AG10803 (cell line): ENCODE data around the gene WDR33.

Experiments
- DNase-seq: peaks from one replicate; pipeline ENCODE4 v3.0.0; 2010; ENCODE audit warnings: low read depth
- H3K4me3 ChIP-seq: 2 replicates; pipeline ENCODE4 v1.5.1; 2011; ENCODE audit warnings: mild to moderate bottlenecking, low read length, control low read depth
- TF ChIP-seq, protein P1 (sequence below): conservative IDR thresholded peaks from 2 replicates; pipeline ENCODE4 v1.5.1; 2011; ENCODE audit warnings: mild to moderate bottlenecking, low read length, control low read depth, inconsistent platforms

Gene WDR33

DNA sequence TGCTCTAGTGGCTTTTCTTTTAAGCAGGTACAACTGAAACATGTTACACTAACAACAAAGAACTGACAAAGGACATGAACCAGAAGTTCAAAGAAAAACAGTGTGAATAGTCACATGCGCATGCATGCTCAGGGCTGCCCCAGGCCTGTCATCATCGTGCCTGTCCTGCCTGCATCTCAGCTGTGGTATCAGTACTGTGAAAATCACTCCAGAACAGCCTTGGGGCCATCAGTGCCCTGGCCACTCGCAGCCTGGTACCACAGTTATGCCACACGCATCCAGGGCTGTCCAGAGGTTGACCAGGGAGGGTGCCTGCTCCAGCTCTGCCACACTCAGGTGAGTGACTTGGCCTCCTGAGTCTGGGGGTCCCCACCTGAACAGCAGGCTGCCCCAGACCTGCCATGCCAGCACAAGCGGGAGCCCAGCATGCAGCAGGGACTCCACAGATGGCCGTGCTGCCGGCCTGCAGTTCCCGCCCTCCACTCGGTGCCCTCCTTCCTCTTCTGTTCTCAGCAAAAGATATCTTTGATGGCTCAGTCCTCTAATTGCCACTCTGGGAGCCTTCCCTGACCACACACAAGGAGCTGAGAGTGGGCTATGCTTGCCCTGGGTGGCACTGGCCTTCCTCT lies 147.9 kb downstream of the WDR33 start:
- TF ChIP-seq, protein P1, sequence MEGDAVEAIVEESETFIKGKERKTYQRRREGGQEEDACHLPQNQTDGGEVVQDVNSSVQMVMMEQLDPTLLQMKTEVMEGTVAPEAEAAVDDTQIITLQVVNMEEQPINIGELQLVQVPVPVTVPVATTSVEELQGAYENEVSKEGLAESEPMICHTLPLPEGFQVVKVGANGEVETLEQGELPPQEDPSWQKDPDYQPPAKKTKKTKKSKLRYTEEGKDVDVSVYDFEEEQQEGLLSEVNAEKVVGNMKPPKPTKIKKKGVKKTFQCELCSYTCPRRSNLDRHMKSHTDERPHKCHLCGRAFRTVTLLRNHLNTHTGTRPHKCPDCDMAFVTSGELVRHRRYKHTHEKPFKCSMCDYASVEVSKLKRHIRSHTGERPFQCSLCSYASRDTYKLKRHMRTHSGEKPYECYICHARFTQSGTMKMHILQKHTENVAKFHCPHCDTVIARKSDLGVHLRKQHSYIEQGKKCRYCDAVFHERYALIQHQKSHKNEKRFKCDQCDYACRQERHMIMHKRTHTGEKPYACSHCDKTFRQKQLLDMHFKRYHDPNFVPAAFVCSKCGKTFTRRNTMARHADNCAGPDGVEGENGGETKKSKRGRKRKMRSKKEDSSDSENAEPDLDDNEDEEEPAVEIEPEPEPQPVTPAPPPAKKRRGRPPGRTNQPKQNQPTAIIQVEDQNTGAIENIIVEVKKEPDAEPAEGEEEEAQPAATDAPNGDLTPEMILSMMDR, result no peak
- DNase-seq, result no peak
- no peak overlapping the region for H3K4me3 ChIP-seq

DNA sequence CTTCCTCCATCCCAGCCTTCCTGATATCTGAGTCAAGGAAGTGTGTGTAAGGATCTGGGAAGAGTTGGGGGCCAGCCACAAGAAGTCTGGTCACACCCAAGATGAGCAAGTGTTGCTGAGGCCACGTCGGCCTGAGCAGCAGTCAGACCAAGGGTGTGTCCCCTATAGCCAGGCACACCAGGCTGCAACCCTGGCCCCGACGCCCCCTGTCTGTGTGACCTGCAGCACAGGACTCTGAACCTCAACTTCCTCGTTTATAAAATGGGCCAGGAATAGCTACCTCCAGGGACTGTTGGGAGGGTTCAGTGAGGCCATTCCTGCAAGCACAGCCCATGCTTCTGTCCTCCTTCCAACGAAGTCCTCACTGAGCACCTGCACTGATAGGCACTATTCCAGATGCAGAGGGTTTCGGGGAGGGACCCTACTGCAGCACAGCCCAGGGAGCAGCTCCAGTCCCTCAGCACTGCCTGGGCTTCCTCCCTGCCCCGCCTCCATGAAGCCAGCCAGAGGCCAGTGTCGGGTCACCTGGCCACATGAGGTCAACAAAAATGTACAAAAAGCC lies 148.9 kb downstream of the WDR33 start:
- TF ChIP-seq, protein P1, result no peak
- DNase-seq, result peak; percentile 34
- H3K4me3 ChIP-seq, result no peak overlapping the region

DNA sequence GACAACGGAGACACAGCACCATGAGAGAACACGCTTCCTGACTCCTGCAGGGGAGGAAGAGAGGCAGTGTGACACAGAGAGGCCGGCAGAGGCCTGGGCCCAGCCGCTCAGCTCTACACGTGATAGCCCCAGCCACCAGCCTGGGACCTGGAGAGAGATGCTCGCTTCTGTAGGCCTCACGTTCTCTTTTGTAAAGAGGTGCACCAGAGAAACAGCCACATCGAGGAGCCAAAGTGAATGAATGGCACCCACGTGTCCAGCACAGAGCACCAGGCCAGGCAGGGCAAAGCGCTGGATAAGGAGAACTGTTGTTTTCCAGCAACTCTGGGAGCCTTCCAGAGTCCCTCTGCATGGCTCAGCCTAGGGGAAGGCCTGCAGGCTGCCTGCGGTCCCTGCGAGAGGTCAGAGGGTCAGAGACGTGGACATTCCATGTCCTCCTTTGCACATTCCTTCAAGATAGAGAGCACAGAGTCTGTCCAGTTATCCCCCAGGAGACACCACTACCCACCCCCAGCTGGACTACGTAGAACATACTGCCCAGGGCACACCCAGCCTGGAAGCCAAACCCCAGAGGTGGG lies 149.8 kb downstream of the WDR33 start:
- TF ChIP-seq, protein P1, result no peak
- no peak overlapping the region for H3K4me3 ChIP-seq
- no peak for DNase-seq

DNA sequence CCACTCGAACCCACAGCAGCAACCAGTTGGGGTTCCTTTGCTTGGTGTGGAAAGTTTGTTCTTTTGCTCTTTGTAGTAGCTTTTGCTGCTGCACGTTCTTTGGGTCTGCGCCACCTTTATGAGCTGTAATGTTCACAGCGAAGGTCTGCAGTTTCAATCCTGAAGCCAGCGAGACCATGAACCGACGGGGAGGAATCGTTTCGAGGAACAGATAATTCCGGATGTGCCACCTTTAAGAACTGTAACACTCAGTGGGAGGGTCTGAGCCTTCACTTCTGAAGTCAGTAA lies 150.7 kb downstream of the WDR33 start:
- H3K4me3 ChIP-seq, result no peak overlapping the region
- DNase-seq, result no peak
- TF ChIP-seq, protein P1, result no peak

DNA sequence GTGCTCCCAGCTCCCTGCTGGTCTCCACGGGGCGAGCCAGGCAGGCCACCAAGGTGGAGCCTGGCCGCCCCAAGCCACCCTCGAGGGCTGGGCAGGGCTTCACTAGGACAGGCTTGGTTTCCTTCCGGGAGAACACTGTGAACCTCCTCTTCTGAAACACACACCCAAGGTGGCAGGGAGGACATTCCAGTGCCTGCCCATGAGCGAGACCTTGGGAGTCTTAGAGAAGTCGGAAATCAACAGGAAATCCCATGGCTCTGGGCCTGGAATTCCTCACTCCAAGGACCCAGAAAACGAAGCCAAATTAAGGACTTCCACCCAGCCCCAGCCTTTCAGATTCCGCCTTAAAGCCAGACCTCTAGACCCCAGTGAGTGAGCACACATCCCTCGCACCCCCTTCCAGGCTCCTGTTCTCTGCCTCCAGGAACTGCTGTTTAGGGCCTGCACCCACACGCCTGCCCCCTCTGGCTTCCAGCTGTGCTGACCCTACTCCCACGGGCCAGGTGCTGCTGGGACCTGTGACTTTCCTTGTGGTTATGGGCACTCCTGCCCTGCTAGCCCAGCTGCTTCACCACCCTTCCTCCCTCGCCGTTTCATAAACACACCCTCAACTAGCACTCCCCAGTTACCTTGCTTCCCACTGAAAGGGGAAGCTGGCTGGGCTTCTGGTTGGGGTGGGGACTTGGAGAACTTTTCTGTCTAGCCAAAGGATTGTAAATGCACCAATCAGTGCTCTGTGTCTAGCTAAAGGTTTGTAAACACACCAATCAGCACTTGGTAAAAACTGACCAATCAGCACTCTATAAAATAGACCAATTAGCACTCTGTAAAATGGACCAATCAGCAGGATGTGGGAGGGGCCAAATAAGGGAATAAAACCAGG lies 151.3 kb downstream of the WDR33 start:
- TF ChIP-seq, protein P1, result no peak
- no peak for DNase-seq
- no peak overlapping the region for H3K4me3 ChIP-seq

DNA sequence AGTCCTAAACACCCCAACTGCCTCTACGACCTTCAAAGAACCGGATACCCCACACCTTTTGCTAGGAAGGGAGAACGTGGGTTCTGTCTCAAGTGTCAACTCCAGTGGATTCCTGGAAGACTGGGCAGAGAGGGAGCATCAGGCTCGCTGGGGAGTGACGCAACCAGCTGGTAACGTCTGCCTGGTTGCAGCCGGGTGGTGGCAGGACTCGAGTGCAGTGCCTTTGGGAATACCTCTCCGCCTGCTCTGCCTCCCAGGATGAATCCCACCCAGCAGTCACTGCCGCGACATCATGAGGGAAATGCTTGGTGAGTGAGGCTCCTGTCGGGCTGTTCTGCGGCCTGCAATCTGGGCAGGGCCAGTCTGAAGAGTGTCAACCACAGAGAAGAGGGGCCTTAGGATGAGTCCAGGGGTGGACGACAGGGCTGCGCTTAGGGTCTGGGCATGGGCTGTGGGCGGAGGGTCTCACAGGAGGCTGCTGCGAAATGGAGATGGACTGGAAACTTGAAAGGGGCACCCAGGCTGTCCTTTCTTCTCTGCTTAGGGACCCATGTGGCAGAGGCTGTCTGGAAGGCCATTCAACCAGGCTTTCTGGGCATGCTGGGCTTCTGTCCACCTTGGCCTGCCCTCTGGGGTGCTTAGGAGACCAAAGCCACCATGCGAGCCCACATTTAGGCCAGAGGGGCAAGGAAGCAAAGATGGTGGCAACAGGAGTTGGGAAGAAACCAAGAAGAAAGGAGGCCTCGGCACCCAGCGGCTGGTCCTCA lies 152.1 kb downstream of the WDR33 start:
- DNase-seq, result no peak
- TF ChIP-seq, protein P1, result no peak
- H3K4me3 ChIP-seq, result no peak overlapping the region
